ENCODE data around the gene PLEK. TPM values are rescaled to one million over a fixed set of nuclear protein-coding genes. Genes with fewer than 3 reads are reported as not detected.

The PLEK gene
- total and polyA plus RNA-seq, 9 of the 15 experiments (the other 6 are each of a cell fraction or from before 2014, with no cell fraction given): 0.14 to 1.2 (median 0.36) TPM

DNA sequence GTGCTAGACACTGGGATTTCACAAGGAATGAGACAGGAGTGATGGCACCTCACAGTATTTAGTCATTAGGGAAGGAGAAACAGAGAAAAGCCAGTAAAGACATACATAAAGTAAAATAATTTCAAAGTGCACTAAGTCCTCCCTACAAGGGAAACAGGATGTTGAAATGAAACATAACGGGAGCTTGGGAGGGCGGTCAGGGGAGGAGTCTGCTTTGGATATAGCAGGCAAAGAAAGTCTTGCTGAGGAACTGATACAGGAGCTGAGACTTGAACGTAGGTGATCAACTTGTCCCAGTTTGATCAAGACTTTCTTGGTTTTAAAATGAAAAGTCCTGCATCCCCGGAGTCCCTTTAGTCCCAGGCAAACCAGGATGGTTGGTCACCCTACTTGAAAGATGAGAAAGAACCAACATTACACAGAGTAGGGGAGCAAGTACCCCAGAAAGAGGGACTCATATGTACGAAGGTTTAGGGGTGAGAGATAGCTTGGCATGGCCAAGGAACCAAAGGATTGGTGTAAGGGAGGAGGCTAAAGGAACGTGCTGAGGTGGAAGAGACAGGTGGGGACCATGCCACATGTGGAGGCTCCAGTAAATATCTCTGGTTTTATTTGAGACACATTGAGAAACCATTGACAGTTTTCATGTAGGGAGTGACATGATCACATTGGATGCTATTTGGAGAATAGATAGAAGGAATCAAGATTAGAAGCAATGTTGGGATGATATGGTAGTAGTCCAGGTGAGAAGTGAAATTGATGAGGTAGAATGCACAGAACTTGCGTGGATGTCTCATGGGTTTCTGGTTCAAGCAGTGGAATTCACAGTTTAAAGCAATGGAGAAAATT is 73.6 kb downstream of the PLEK start (continued):
- TF ChIP-seq E2F3 (CRISPR knock-in tag; IDR thresholded peaks at IDR 0.05): peak; percentile 78
- TF ChIP-seq RBM34 (IDR thresholded peaks at IDR 0.05; ENCODE audit: borderline replicate concordance, insufficient read depth, low read length): no peak
- TF ChIP-seq, protein P1, sequence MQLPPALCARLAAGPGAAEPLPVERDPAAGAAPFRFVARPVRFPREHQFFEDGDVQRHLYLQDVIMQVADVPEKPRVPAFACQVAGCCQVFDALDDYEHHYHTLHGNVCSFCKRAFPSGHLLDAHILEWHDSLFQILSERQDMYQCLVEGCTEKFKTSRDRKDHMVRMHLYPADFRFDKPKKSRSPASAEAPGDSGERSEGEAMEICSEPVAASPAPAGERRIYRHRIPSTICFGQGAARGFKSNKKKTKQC (CRISPR knock-in tag; IDR thresholded peaks at IDR 0.05): no peak
- peak; percentile 81; the same call in 1 of the 2 replicates for TF ChIP-seq HEY1 (CRISPR knock-in tag; IDR thresholded peaks at IDR 0.05; ENCODE audit: borderline replicate concordance)
- TF ChIP-seq ZNF445 (CRISPR knock-in tag; IDR thresholded peaks at IDR 0.05; ENCODE audit: low read depth): peak; percentile 96
- TF ChIP-seq KLF10 (CRISPR knock-in tag; IDR thresholded peaks at IDR 0.05): peak; percentile 96
- TF ChIP-seq KLF1 (tag; IDR thresholded peaks at IDR 0.05): no peak
- no peak for TF ChIP-seq ZSCAN29 (IDR thresholded peaks at IDR 0.05)
- TF ChIP-seq, protein P2, sequence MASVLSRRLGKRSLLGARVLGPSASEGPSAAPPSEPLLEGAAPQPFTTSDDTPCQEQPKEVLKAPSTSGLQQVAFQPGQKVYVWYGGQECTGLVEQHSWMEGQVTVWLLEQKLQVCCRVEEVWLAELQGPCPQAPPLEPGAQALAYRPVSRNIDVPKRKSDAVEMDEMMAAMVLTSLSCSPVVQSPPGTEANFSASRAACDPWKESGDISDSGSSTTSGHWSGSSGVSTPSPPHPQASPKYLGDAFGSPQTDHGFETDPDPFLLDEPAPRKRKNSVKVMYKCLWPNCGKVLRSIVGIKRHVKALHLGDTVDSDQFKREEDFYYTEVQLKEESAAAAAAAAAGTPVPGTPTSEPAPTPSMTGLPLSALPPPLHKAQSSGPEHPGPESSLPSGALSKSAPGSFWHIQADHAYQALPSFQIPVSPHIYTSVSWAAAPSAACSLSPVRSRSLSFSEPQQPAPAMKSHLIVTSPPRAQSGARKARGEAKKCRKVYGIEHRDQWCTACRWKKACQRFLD (CRISPR knock-in tag; IDR thresholded peaks at IDR 0.05): peak; percentile 53; the same call in 1 of the 2 replicates
- TF ChIP-seq, protein P3, sequence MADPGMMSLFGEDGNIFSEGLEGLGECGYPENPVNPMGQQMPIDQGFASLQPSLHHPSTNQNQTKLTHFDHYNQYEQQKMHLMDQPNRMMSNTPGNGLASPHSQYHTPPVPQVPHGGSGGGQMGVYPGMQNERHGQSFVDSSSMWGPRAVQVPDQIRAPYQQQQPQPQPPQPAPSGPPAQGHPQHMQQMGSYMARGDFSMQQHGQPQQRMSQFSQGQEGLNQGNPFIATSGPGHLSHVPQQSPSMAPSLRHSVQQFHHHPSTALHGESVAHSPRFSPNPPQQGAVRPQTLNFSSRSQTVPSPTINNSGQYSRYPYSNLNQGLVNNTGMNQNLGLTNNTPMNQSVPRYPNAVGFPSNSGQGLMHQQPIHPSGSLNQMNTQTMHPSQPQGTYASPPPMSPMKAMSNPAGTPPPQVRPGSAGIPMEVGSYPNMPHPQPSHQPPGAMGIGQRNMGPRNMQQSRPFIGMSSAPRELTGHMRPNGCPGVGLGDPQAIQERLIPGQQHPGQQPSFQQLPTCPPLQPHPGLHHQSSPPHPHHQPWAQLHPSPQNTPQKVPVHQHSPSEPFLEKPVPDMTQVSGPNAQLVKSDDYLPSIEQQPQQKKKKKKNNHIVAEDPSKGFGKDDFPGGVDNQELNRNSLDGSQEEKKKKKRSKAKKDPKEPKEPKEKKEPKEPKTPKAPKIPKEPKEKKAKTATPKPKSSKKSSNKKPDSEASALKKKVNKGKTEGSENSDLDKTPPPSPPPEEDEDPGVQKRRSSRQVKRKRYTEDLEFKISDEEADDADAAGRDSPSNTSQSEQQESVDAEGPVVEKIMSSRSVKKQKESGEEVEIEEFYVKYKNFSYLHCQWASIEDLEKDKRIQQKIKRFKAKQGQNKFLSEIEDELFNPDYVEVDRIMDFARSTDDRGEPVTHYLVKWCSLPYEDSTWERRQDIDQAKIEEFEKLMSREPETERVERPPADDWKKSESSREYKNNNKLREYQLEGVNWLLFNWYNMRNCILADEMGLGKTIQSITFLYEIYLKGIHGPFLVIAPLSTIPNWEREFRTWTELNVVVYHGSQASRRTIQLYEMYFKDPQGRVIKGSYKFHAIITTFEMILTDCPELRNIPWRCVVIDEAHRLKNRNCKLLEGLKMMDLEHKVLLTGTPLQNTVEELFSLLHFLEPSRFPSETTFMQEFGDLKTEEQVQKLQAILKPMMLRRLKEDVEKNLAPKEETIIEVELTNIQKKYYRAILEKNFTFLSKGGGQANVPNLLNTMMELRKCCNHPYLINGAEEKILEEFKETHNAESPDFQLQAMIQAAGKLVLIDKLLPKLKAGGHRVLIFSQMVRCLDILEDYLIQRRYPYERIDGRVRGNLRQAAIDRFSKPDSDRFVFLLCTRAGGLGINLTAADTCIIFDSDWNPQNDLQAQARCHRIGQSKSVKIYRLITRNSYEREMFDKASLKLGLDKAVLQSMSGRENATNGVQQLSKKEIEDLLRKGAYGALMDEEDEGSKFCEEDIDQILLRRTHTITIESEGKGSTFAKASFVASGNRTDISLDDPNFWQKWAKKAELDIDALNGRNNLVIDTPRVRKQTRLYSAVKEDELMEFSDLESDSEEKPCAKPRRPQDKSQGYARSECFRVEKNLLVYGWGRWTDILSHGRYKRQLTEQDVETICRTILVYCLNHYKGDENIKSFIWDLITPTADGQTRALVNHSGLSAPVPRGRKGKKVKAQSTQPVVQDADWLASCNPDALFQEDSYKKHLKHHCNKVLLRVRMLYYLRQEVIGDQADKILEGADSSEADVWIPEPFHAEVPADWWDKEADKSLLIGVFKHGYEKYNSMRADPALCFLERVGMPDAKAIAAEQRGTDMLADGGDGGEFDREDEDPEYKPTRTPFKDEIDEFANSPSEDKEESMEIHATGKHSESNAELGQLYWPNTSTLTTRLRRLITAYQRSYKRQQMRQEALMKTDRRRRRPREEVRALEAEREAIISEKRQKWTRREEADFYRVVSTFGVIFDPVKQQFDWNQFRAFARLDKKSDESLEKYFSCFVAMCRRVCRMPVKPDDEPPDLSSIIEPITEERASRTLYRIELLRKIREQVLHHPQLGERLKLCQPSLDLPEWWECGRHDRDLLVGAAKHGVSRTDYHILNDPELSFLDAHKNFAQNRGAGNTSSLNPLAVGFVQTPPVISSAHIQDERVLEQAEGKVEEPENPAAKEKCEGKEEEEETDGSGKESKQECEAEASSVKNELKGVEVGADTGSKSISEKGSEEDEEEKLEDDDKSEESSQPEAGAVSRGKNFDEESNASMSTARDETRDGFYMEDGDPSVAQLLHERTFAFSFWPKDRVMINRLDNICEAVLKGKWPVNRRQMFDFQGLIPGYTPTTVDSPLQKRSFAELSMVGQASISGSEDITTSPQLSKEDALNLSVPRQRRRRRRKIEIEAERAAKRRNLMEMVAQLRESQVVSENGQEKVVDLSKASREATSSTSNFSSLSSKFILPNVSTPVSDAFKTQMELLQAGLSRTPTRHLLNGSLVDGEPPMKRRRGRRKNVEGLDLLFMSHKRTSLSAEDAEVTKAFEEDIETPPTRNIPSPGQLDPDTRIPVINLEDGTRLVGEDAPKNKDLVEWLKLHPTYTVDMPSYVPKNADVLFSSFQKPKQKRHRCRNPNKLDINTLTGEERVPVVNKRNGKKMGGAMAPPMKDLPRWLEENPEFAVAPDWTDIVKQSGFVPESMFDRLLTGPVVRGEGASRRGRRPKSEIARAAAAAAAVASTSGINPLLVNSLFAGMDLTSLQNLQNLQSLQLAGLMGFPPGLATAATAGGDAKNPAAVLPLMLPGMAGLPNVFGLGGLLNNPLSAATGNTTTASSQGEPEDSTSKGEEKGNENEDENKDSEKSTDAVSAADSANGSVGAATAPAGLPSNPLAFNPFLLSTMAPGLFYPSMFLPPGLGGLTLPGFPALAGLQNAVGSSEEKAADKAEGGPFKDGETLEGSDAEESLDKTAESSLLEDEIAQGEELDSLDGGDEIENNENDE (IDR thresholded peaks at IDR 0.05; ENCODE audit: low read depth, low read length): no peak
- TF ChIP-seq, protein P4, sequence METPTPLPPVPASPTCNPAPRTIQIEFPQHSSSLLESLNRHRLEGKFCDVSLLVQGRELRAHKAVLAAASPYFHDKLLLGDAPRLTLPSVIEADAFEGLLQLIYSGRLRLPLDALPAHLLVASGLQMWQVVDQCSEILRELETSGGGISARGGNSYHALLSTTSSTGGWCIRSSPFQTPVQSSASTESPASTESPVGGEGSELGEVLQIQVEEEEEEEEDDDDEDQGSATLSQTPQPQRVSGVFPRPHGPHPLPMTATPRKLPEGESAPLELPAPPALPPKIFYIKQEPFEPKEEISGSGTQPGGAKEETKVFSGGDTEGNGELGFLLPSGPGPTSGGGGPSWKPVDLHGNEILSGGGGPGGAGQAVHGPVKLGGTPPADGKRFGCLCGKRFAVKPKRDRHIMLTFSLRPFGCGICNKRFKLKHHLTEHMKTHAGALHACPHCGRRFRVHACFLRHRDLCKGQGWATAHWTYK (CRISPR knock-in tag; IDR thresholded peaks at IDR 0.05): peak; percentile 98
